GM19035 (cell line): ENCODE results near the gene ZDHHC23.

Experiments used
- ATAC-seq: cut with Tn5 transposase; IDR thresholded peaks from one replicate; pipeline ENCODE4 v1.9.1; 2021; ENCODE audit not compliant: unreplicated experiment

ZDHHC23 gene

GRCh38 chr3:113985541-113985940, 37.7 kb downstream of the ZDHHC23 start:
- peak; percentile 83 for ATAC-seq

DNA sequence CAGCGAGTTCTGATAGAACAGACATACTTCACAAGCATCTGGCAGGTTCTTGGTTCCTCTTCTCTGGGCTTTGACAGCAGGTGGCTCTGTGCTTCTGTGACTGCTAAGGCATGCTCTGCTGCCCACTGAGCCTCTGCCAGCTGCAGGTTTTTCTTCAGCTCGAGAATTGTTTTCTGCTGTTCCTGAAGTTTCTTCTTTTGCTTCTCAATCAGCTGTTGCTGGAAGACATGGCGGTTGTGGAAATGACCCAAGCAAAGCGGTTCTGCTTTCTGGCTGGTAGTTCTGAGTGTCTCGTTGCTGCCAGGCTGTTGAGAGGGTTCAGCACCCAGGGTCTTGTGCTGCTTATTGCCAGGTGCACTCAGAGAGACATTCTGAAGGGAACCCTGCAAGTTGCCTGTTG, 57.7 kb downstream of the ZDHHC23 start:
- peak; percentile 90 for ATAC-seq

- ATAC-seq = no peak
Observed at GRCh38 chr3:114011059-114011797, 63.4 kb downstream of the ZDHHC23 start.
